ENCODE data around the gene TNIP1.

GRCh38 chr5:151012862-151013261, 68.0 kb downstream of the TNIP1 start:
- TF ChIP-seq CTCF (conservative IDR thresholded peaks at IDR 0.05) = no peak
- TF ChIP-seq EZH2 (IDR thresholded peaks at IDR 0.05; ENCODE audit: low read depth) = no peak
